Measurements from ENCODE around the gene CDHR1. TPM values are rescaled to one million over a fixed set of nuclear protein-coding genes. Genes with fewer than 3 reads are reported as not detected.
"Not testable (repeated sequence)": the region's sequence is repeated elsewhere in the genome, so short reads cannot be mapped to it uniquely, and the experiment has no call there.

CDHR1 gene
- polyA plus RNA-seq, 1 experiment, result not detected

DNA sequence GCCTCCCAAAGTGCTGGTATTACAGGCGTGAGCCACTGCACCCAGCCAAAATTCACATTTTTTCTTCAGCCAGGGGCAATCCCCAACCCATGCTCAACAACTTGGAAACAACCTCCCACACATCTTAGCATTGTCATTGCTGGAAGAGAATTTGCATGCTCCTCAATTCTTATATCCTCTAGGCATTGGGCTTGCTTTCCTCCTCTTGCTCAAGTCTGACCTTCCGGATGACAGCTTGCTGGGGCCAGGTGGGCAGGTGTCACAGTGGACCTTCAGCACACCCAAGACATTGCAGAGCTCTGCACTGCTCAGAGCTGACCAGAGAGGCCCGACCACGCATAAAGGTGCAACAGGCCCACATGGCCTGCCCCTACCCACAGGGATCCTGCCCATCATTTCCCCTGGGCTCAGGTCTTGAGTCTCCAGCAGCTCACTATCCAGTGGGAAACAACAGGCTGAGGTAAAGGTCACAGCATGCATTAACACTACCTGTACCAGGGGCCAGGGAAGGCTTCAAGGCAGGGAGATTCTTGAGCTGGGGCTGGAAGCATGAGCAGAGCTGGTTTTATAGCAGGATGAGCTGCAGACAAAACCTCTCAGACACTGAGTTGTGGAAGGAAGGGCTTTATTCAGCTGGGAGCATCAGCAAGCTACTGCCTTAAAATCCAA, 27.6 kb upstream of the CDHR1 start:
- Histone ChIP-seq H3K9me3 (ENCODE audit: control insufficient read depth, insufficient read depth, low read length) (no peaks in the 10 kb centered on the region), H3K4me3 (ENCODE audit: low read depth, low read length) (no peak overlapping the region), H3K27ac (ENCODE audit: low read depth, low read length) (no peak overlapping the region), H3K27me3 (ENCODE audit: control insufficient read depth, insufficient read depth, low read length) (peaks cover 3% of the 10 kb centered on the region)
- TF ChIP-seq, protein P1, sequence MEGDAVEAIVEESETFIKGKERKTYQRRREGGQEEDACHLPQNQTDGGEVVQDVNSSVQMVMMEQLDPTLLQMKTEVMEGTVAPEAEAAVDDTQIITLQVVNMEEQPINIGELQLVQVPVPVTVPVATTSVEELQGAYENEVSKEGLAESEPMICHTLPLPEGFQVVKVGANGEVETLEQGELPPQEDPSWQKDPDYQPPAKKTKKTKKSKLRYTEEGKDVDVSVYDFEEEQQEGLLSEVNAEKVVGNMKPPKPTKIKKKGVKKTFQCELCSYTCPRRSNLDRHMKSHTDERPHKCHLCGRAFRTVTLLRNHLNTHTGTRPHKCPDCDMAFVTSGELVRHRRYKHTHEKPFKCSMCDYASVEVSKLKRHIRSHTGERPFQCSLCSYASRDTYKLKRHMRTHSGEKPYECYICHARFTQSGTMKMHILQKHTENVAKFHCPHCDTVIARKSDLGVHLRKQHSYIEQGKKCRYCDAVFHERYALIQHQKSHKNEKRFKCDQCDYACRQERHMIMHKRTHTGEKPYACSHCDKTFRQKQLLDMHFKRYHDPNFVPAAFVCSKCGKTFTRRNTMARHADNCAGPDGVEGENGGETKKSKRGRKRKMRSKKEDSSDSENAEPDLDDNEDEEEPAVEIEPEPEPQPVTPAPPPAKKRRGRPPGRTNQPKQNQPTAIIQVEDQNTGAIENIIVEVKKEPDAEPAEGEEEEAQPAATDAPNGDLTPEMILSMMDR (IDR thresholded peaks at IDR 0.05; ENCODE audit: low read depth, low read length), result no peak
- ChIA-PET CTCF (no interaction called here), POLR2A (no interaction called here)
- DNase-seq (ENCODE audit: low read depth, low spot score), result no peak

DNA sequence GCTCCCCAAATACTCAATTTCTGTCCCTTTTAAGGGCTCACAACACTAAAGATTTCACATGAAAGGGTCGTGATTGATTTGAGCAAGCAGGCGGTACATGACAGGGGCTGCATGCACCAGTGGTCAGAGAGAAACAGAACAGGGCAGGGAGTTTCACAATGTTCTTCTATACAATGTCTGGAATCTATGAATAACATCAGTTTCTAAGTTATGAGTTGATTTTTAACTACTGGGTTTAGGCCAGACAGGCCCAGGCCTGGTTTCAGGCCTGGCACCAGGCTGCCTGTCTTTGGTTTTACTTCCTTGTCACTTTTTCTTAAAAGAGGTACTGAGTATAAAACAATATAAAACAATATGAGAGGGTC, 27.1 kb upstream of the CDHR1 start:
- POLR2A ChIA-PET; CTCF ChIA-PET; H3K27me3 ChIP-seq (ENCODE audit: control insufficient read depth, insufficient read depth, low read length); H3K9me3 ChIP-seq (ENCODE audit: control insufficient read depth, insufficient read depth, low read length); H3K27ac ChIP-seq (ENCODE audit: low read depth, low read length); H3K4me3 ChIP-seq (ENCODE audit: low read depth, low read length); DNase-seq (ENCODE audit: low read depth, low spot score): not testable (repeated sequence)

DNA sequence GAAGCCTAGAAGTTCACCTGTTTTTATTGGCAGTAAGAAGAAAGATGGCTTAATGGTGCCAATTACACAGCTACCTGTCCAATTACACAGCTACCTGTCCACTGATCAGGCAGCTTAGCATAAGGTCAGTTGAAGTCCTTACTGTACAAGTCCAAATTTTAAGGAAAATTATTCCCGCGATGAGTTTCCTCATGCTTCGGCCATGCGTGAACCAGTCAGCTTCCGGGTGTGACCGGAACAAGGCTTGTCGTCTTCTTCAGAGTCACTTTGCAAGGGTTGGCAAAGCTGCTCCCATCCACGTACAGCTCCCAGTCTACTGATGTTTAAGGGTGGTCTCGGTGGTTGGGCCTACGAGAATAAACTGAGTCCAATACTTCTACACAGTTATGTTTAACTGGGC, 26.0 kb upstream of the CDHR1 start:
- H3K27me3 ChIP-seq (ENCODE audit: control insufficient read depth, insufficient read depth, low read length); DNase-seq (ENCODE audit: low read depth, low spot score); POLR2A ChIA-PET; H3K27ac ChIP-seq (ENCODE audit: low read depth, low read length); H3K9me3 ChIP-seq (ENCODE audit: control insufficient read depth, insufficient read depth, low read length); H3K4me3 ChIP-seq (ENCODE audit: low read depth, low read length): not testable (repeated sequence)
- CTCF ChIA-PET, result interaction anchor here (0.6 kb wide), 1 partner anchor 52 kb away, joined by 3 read pairs; no protein-coding TSS in a partner anchor

DNA sequence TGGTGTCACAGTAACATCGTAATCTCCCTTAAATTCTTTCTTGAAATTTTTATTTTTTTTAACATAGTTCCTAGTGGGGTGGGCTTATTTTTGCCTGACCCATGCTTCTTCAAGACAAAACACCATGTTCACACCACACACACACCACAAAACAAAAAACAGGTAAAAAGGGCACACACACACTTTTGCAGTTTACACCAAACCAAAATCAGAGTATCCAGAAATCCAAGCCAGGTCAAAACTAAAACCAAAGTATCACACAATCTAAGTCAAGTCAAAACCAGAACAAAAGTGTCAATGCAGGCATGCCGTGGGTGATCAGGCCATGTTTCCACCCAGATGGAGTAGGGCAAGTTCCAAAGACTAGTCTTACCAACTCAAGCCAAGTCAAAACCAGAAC, 23.1 kb upstream of the CDHR1 start:
- H3K27ac ChIP-seq (ENCODE audit: low read depth, low read length); DNase-seq (ENCODE audit: low read depth, low spot score); CTCF ChIA-PET; H3K9me3 ChIP-seq (ENCODE audit: control insufficient read depth, insufficient read depth, low read length); H3K4me3 ChIP-seq (ENCODE audit: low read depth, low read length); H3K27me3 ChIP-seq (ENCODE audit: control insufficient read depth, insufficient read depth, low read length); POLR2A ChIA-PET: not testable (repeated sequence)

DNA sequence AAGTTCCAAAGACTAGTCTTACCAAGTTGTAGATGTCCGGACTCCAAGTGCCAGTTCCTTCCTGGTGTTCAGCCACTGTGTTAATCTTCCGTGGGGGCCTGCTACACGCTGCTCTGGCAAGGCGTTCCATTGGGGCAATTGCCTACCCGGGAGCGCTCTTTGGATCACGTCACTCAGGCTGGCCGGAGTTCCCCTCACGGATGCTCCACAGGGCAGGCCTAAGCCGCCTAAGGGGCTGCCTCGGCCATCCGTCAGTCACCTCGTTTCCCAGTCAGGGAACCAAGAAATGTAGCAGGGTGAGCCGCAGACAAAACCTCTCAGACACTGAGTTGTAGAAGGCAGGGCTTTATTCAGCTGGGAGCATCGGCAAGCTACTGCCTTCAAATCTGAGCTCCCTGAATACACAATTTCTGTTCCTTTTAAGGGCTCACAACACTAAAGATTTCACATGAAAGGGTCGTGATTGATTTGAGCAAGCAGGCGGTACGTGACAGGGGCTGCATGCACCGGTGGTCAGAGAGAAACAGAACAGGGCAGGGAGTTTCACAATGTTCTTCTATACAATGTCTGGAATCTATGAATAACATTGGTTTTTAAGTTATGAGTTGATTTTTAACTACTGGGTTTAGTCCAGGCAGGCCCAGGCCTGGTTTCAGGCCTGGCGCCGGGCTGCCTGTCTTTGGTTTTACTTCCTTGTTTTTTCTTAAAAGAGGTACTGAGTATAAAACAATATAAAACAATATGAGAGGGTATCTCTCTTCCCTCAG, 22.5 kb upstream of the CDHR1 start:
- not testable (repeated sequence) for H3K4me3 ChIP-seq (ENCODE audit: low read depth, low read length)

DNA sequence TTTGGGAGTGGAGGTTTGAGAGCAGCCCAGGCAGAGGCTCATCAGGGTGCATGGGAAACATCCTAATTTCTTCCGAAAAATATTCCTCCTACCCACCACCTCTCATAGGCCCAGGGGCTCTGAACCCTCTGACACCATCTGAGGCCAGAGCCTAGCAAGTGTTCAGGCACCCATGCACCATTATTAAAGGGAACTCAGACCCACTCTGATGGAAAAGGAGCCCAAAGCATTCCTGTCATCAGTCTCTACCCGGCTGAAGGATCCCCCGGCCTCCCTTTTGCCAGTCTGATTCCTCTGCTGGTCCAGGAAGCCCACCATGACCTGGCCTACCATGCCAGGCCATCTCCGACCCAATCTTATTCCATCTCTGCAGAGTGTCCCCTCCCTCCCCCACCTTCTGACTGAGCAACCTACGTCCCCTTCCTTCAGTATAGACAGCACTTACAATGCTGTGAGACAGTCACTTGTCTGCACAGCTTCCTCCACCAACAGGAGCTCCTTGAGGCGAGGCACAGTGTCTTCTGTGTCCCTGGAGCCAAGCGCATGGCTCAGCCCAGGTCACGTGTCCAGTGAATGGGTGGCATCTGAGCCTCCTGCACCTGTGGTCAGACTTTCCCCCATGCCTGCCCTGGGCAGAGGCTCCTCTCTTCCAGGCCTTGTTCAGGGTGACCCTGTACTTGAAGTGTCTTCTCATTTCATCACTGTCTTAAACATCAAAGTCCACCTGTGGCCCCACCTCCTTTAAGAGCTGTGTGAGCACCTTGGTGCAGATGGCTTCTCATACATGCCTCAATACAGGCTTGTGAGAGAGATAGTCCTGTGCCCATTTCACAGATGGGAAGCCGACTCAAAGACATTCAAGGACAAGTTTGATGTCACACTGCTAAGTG, 21.6 kb upstream of the CDHR1 start:
- TF ChIP-seq, protein P1 (IDR thresholded peaks at IDR 0.05; ENCODE audit: low read depth, low read length), result no peak
- Histone ChIP-seq H3K9me3 (ENCODE audit: control insufficient read depth, insufficient read depth, low read length) (no peaks in the 10 kb centered on the region), H3K27ac (ENCODE audit: low read depth, low read length) (no peak overlapping the region), H3K4me3 (ENCODE audit: low read depth, low read length) (no peak overlapping the region), H3K27me3 (ENCODE audit: control insufficient read depth, insufficient read depth, low read length) (no peaks in the 10 kb centered on the region)
- ChIA-PET POLR2A (no interaction called here), CTCF (no interaction called here)
- DNase-seq (ENCODE audit: low read depth, low spot score), result no peak

More for the DNA sequence above, 22.5 kb upstream of the CDHR1 start:
- DNase-seq (ENCODE audit: low read depth, low spot score); POLR2A ChIA-PET; CTCF ChIA-PET; H3K9me3 ChIP-seq (ENCODE audit: control insufficient read depth, insufficient read depth, low read length); H3K27me3 ChIP-seq (ENCODE audit: control insufficient read depth, insufficient read depth, low read length); H3K27ac ChIP-seq (ENCODE audit: low read depth, low read length): not testable (repeated sequence)

All from AG04450 (cell line).